GM21447 (cell line): ENCODE results near the gene ACADSB.

Experiments used
- ATAC-seq: cut with Tn5 transposase; IDR thresholded peaks from one replicate; pipeline ENCODE4 v1.9.1; 2021; ENCODE audit not compliant: unreplicated experiment

ACADSB gene

DNA sequence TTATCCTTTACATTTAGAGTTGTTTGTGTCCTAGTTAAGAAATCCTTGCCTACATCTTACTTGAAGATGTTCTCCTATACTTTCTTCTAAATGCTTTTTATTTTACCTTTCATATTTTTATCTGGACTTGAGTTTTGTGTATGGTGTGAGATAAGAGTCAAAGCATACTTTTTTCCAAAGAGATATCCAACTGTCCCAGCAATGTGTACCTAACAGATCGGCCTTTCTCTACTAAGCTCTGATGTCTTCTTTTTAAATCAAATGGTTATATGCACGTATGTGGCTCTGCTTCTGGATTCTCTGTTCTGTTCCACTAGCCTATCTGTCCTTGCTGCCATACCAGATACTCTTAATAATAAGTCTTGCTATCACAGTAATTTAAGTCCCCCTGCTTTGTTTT is 7.4 kb upstream of the ACADSB start:
- no peak for ATAC-seq

- no peak for ATAC-seq
Observed at GRCh38 chr10:123004298-123004697, 4.5 kb upstream of the ACADSB start.

GRCh38 chr10:123007558-123008354 is 1.1 kb upstream of the ACADSB start:
- peak; percentile 36 for ATAC-seq

- peak; percentile 13 for ATAC-seq
Observed at GRCh38 chr10:123009105-123009820, 457 bp downstream of the ACADSB start.

DNA sequence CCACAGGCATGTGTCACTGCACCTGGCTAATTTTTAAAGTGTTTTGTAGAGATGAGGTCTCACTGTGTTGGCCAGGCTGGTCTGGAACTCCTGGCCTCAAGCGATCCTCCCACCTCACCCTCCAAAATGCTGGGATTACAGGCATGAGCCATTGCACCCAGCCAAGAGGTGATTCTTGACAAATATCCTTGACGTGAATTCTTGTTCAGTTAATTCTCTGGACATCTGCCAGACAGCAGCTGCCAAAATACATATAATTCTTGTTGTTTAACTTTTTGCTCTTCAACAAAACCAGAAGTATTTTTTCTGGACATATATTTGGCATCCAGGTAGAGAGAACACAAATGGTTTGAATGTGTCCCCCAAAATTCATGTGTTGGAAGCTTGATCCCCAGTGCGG is 3.2 kb downstream of the ACADSB start:
- no peak for ATAC-seq

- no peak for ATAC-seq
Observed at GRCh38 chr10:123013456-123014419, 4.9 kb downstream of the ACADSB start.

DNA sequence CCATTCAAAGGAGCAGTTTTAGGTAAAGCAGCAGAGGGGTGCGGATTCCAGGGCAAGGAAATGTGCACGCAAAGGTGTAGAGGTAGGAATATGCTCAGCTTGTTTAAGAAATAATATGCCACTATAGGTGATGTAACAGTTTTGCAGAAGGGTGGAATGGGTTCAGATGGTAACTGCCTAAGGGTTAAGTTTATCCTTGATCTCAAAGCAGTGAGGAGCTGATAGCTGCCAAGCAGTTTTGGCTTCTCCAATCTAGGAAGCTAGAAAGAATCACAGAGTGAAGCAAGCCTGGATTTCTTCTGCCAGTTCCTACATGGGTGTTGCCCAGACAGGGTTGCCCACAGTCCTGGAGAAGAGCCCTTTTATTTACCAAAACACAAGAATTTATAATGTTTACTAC is 6.0 kb downstream of the ACADSB start:
- no peak for ATAC-seq

- ATAC-seq: no peak
Observed at GRCh38 chr10:123016228-123016627, 7.4 kb downstream of the ACADSB start.

GRCh38 chr10:123017421-123018165 is 8.8 kb downstream of the ACADSB start:
- no peak for ATAC-seq

GRCh38 chr10:123018531-123018930 is 9.7 kb downstream of the ACADSB start:
- ATAC-seq: no peak

GRCh38 chr10:123019264-123019663 is 10.5 kb downstream of the ACADSB start:
- no peak for ATAC-seq

DNA sequence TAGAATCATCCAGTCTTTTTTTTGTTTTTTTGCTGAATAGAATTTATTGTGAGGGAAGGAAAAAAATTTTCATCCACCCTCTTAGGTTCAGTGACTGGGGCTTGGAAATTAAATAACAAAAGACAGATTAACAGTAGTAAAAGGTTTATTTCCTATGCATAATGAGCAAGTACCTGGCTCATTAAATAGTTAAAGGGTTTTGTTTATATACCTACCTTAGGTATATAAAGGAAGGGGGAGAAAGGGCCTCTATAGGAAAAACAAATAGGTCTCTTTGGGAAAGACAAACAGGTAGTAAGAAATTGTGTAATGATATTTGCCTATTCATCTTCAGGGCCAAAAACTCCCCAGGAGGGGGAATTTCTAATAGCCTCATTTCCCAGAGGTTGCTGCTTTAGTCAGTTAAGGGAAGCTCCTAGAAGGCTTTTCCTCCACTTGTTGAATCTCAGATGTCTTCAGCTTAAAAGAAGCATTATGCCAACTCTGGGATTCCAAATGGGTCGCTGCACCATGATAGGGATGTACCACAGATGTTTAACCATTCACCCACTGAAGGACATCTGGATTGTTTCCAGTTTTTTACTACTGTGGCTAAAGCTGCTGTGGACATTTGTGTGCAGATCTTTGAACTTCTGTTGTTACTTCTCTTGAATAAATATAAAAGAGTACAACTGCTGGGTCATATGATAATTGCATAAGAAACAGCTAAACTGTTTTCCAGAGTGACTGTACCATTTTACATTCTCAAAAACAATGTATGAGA is 11.3 kb downstream of the ACADSB start:
- ATAC-seq: no peak

- no peak for ATAC-seq
Observed at GRCh38 chr10:123021517-123021916, 12.7 kb downstream of the ACADSB start.

GRCh38 chr10:123024540-123024939 is 15.7 kb downstream of the ACADSB start:
- ATAC-seq: no peak

DNA sequence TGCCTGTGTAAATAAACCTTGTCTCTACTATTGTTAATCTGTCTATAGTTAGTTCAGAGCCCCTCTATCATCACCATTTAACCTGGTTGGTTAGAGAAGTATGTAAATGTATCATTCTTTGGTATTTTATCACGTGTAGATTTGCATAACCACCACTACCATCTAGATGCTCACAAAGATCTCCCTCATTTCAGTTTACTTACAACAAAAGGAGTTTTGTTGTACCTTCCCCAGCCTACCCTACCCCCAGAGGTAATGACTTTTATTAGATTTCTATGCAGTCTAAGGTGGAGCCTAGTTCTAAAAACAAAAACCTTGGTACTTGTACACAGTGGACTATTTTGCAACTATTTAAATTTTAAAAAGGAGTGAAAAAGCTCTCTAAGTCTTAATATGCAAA is 17.5 kb downstream of the ACADSB start:
- ATAC-seq: no peak

- no peak for ATAC-seq
Observed at GRCh38 chr10:123027861-123028260, 19.1 kb downstream of the ACADSB start.

DNA sequence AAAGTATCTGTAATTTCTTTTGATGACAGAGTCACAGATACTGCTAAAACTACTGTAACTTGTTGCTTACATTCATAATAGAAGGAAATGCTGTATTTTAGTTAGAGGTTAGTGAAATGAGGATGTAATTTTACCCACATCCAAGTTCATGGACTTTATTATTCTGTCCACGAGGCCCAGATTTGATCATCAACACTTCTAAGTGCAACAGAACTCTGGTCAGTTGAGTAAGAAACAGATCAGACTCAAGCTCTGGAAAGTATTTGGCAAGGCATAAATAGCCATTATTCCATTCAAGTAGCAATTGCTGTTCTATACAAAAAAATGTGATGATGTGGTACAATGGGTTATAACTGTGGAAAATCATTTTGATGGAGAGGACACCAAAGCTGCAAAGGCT is 22.3 kb downstream of the ACADSB start:
- ATAC-seq: no peak

- ATAC-seq: no peak
Observed at GRCh38 chr10:123034332-123034731, 25.5 kb downstream of the ACADSB start.

GRCh38 chr10:123035467-123036086 is 26.8 kb downstream of the ACADSB start:
- no peak for ATAC-seq
